IMR-90 (cell line): ENCODE results near the gene ATP5PO. TPM values are rescaled to one million over a fixed set of nuclear protein-coding genes. Genes with fewer than 3 reads are reported as not detected.

Source experiments
- ATAC-seq: fragments of 200-7000 bp; cut with Tn5 transposase; 2 replicates; pipeline ENCODE4 v1.9.1; 2020; ENCODE audit warnings: low read depth, mild to moderate bottlenecking, moderate library complexity
- BruUV-seq: library from RNA; stranded (reverse); fragments of 400-500 nt; replicated peaks from 2 replicates; lab custom pipeline; 2021; lab: Mats Ljungman, UMichigan
- CTCF ChIA-PET: fragments of 300-600 bp; formaldehyde crosslinking; extraction: SDS; loops from one replicate; lab custom pipeline; 2021; ENCODE audit warnings: antibody characterized with exemption; lab: Yijun Ruan, JAX
- POLR2A ChIA-PET: fragments of 300-600 bp; sonication (Branson Sonifier 250); formaldehyde crosslinking; loops from one replicate; lab custom pipeline; 2022; ENCODE audit warnings: antibody characterized with exemption; ENCODE audit not compliant: unreplicated experiment; lab: Charles Lee
- DNase-seq: peaks from one replicate; pipeline ENCODE4 v3.0.0; 2013
- H2AFZ ChIP-seq: replicated peaks from 2 replicates; pipeline ENCODE3; 2013; ENCODE audit warnings: low read length, mild to moderate bottlenecking; ENCODE audit not compliant: poor library complexity
- H2AK5ac ChIP-seq: 2 replicates; pipeline ENCODE4 v1.6.1; 2013; ENCODE audit warnings: low read depth, low read length, inconsistent platforms
- H2AK9ac ChIP-seq: replicated peaks from 2 replicates; pipeline ENCODE3; 2013; ENCODE audit warnings: mild to moderate bottlenecking, low read depth, low read length, moderate library complexity; ENCODE audit not compliant: poor library complexity
- H2BK120ac ChIP-seq: 2 replicates; pipeline ENCODE4 v1.6.1; 2013; ENCODE audit warnings: low read depth, low read length, inconsistent platforms
- H2BK15ac ChIP-seq: 3 replicates; pipeline ENCODE4 v1.6.1; 2013; ENCODE audit warnings: low read depth, low read length, inconsistent platforms
- H2BK20ac ChIP-seq: 2 replicates; pipeline ENCODE4 v1.6.1; 2013; ENCODE audit warnings: low read depth, mild to moderate bottlenecking, inconsistent platforms, low read length, moderate library complexity
- H2BK5ac ChIP-seq: 2 replicates; pipeline ENCODE4 v1.6.1; 2013; ENCODE audit warnings: mild to moderate bottlenecking, low read depth, low read length, inconsistent platforms; ENCODE audit not compliant: poor library complexity, severe bottlenecking
- H3K14ac ChIP-seq: replicated peaks from 2 replicates; pipeline ENCODE4 v1.6.1; 2013; ENCODE audit warnings: low read depth, low read length, inconsistent platforms
- H3K18ac ChIP-seq: 2 replicates; pipeline ENCODE4 v1.6.1; 2013; ENCODE audit warnings: low read depth, low read length, control low read depth
- H3K23ac ChIP-seq: 2 replicates; pipeline ENCODE4 v1.6.1; 2013; ENCODE audit warnings: low read depth, low read length, inconsistent platforms
- H3K27ac ChIP-seq: 2 replicates; pipeline ENCODE4 v1.5.1; 2013; ENCODE audit warnings: mild to moderate bottlenecking, control low read depth, low read length; ENCODE audit not compliant: insufficient read depth
- H3K27me3 ChIP-seq: 2 replicates; pipeline ENCODE4 v1.6.1; 2013; ENCODE audit warnings: low read length; ENCODE audit not compliant: control insufficient read depth, insufficient read depth
- H3K36me3 ChIP-seq: 2 replicates; pipeline ENCODE4 v1.6.1; 2013; ENCODE audit warnings: low read length, mixed read lengths; ENCODE audit not compliant: control insufficient read depth, insufficient read depth
- H3K4ac ChIP-seq: 2 replicates; pipeline ENCODE4 v1.6.1; 2013; ENCODE audit warnings: low read depth, low read length, inconsistent platforms
- H3K4me1 ChIP-seq: 2 replicates; pipeline ENCODE4 v1.6.1; 2013; ENCODE audit warnings: low read length, mixed read lengths; ENCODE audit not compliant: control insufficient read depth, insufficient read depth
- H3K4me2 ChIP-seq: 2 replicates; pipeline ENCODE4 v1.6.1; 2013; ENCODE audit warnings: low read depth, mild to moderate bottlenecking, control low read depth, low read length, moderate library complexity
- H3K4me3 ChIP-seq: 2 replicates; pipeline ENCODE4 v1.5.1; 2013; ENCODE audit warnings: low read depth, mild to moderate bottlenecking, control low read depth, low read length, moderate library complexity; ENCODE audit not compliant: insufficient read depth
- H3K56ac ChIP-seq: 2 replicates; pipeline ENCODE4 v1.6.1; 2013; ENCODE audit warnings: low read length, inconsistent platforms; ENCODE audit not compliant: insufficient read depth; ENCODE audit errors: extremely low read depth
- H3K79me1 ChIP-seq, 2 experiments: 2 replicates each; pipeline ENCODE4 v1.6.1; 2013; ENCODE audit warnings: low read length in 2 of 2, inconsistent platforms in 1 of 2, low read depth in 1 of 2
- H3K9ac ChIP-seq: 2 replicates; pipeline ENCODE4 v1.6.1; 2013; ENCODE audit warnings: low read depth, low read length, control low read depth
- H3K9me1 ChIP-seq: 2 replicates; pipeline ENCODE4 v1.6.1; 2013; ENCODE audit warnings: low read length, inconsistent platforms; ENCODE audit not compliant: insufficient read depth
- H3K9me3 ChIP-seq: 2 replicates; pipeline ENCODE4 v1.6.1; 2013; ENCODE audit warnings: low read length; ENCODE audit not compliant: control insufficient read depth, insufficient read depth
- H4K20me1 ChIP-seq: 2 replicates; pipeline ENCODE4 v1.6.1; 2013; ENCODE audit warnings: low read length, inconsistent platforms; ENCODE audit not compliant: insufficient read depth
- H4K5ac ChIP-seq: 2 replicates; pipeline ENCODE4 v1.6.1; 2013; ENCODE audit warnings: mild to moderate bottlenecking, low read depth, low read length, control low read depth
- H4K8ac ChIP-seq, 2 experiments: 2 replicates each; pipeline ENCODE4 v1.6.1; 2013; ENCODE audit warnings: low read depth in 2 of 2, low read length in 2 of 2, control low read depth in 1 of 2, inconsistent platforms in 1 of 2
- H4K91ac ChIP-seq: 2 replicates; pipeline ENCODE4 v1.6.1; 2013; ENCODE audit warnings: low read depth, low read length, inconsistent platforms; ENCODE audit not compliant: insufficient read depth
- BHLHE40 ChIP-seq: fragments of 150-350 bp; IDR thresholded peaks from 2 replicates; pipeline ENCODE4 v1.6.1; 2016; ENCODE audit warnings: mild to moderate bottlenecking, low read depth, low read length
- CEBPB ChIP-seq: IDR thresholded peaks from 2 replicates; pipeline ENCODE4 v1.6.1; 2012; ENCODE audit warnings: low read depth, low read length, improper control_type of control experiment
- CHD1 ChIP-seq: IDR thresholded peaks from 2 replicates; pipeline ENCODE4 v1.6.1; 2012; ENCODE audit warnings: low read depth, low read length, improper control_type of control experiment
- MAZ ChIP-seq: IDR thresholded peaks from 2 replicates; pipeline ENCODE4 v1.6.1; 2012; ENCODE audit warnings: low read depth, mild to moderate bottlenecking, low read length, improper control_type of control experiment, moderate library complexity, borderline replicate concordance
- POLR2A ChIP-seq: IDR thresholded peaks from 2 replicates; pipeline ENCODE4 v1.6.1; 2012; ENCODE audit warnings: mild to moderate bottlenecking, low read depth, low read length
- RAD21 ChIP-seq: IDR thresholded peaks from 2 replicates; pipeline ENCODE4 v1.6.1; 2012; ENCODE audit warnings: low read length, improper control_type of control experiment
- RFX5 ChIP-seq: IDR thresholded peaks from 2 replicates; pipeline ENCODE4 v1.8.0; 2012; ENCODE audit warnings: low read depth, mild to moderate bottlenecking, low read length, moderate library complexity
- SMC3 ChIP-seq: fragments of 150-350 bp; IDR thresholded peaks from 2 replicates; pipeline ENCODE4 v1.6.1; 2016; ENCODE audit warnings: low read depth, mild to moderate bottlenecking, antibody characterized with exemption, low read length, moderate library complexity
- WGBS, 2 experiments: methylation state at CpG; one replicate each; pipeline versions ENCODE4 v1.1.5 to v1.1.7; 2013; ENCODE audit warnings: missing lambda C conversion rate in 2 of 2; ENCODE audit not compliant: insufficient read length in 1 of 2; ENCODE audit errors: extremely low coverage in 2 of 2; 5-methylcytosine and 5-hydroxymethylcytosine counted together
- dilution Hi-C: fragments of 300-500 bp; cut with HindIII; formaldehyde crosslinking; loops from one replicate; pipeline ENCODE4 v1.14.3; 2018; ENCODE audit warnings: low sequenced_read_pairs; ENCODE audit not compliant: unreplicated experiment
- in situ Hi-C: fragments of 300-500 bp; cut with MboI; formaldehyde crosslinking; loops from 3 replicates; pipeline ENCODE4 v1.14.3; 2019; ENCODE audit warnings: low sequenced_read_pairs, inconsistent platforms, mixed read lengths
- intact Hi-C: fragments of 100-400 bp; cut with micrococcal nuclease; formaldehyde crosslinking; loops from 2 replicates; pipeline ENCODE4 v1.10.0; 2022
- polyA plus RNA-seq, 3 experiments: library from polyadenylated mRNA; depleted of rRNA; stranded (reverse); fragments of >200 nt; gene quantifications; 2 replicates each; pipeline ENCODE4 v1.2.3, GENCODE V29; 2012; ENCODE audit warnings: low replicate concordance in 1 of 3
- total RNA-seq: library from RNA; depleted of rRNA; stranded (reverse); fragments of >200 nt; gene quantifications from 2 replicates; pipeline ENCODE4 v1.2.3, GENCODE V29; 2012

Gene ATP5PO
- total and polyA plus RNA-seq, 2 of the 4 experiments (the other 2 are of a cell fraction): 237 to 250 TPM

GRCh38 chr21:33885172-33885514 lies 30.5 kb downstream of the ATP5PO start:
- Histone ChIP-seq H3K9me1 (no peaks in the 10 kb centered on the region), H3K27ac (no peak overlapping the region), H3K4me2 (no peak overlapping the region), H2AK9ac (no peak overlapping the region), H3K27me3 (peaks cover 19% of the 10 kb centered on the region), H4K91ac (no peak overlapping the region), H4K20me1 (no peaks in the 10 kb centered on the region), H3K9me3 (no peaks in the 10 kb centered on the region), H2BK5ac (no peak overlapping the region), H3K4ac (no peak overlapping the region), H3K9ac (no peak overlapping the region), H2BK15ac (no peak overlapping the region), H3K4me1 (no peaks in the 10 kb centered on the region), H3K4me3 (no peak overlapping the region), H3K23ac (no peak overlapping the region), H4K8ac (no peak overlapping the region), H3K14ac (no peak overlapping the region), H2AK5ac (no peak overlapping the region), H3K79me1 (no peaks in the 10 kb centered on the region), H3K18ac (no peak overlapping the region), H2BK20ac (no peak overlapping the region), H2AFZ (no peak overlapping the region), H3K56ac (no peak overlapping the region), H3K36me3 (no peaks in the 10 kb centered on the region), H4K5ac (no peak overlapping the region), H2BK120ac (no peak overlapping the region)
- no peak for ATAC-seq
- 88% methylated on average over 2 of the region's 7 CpGs; no CpG with 5 or more reads in 1 of the 2 experiments for WGBS, 2 experiments
- no peak for DNase-seq
- in situ Hi-C loops: loop anchor here (10.0 kb wide), 1 partner anchor 240 kb away; the partner anchor contains the start of genes CRYZL1 and ITSN1
- ChIA-PET CTCF (no interaction called here), POLR2A (interaction anchor here (0.5 kb wide), 1 partner anchor 132 kb away, joined by 3 read pairs; no protein-coding TSS in a partner anchor)
- no TSS peak for BruUV-seq
- dilution Hi-C loops: no loop called here
- intact Hi-C loops: no loop called here
- TF ChIP-seq RFX5 (no peak), RAD21 (no peak), MAZ (no peak), SMC3 (no peak), CHD1 (no peak), POLR2A (no peak), CEBPB (no peak), BHLHE40 (no peak)
